ENCODE data around the gene OPCML. TPM values are rescaled to one million over a fixed set of nuclear protein-coding genes. Genes with fewer than 3 reads are reported as not detected.

The OPCML gene
- total RNA-seq, 1 donor from 2014 or later = 4.1 TPM

GRCh38 chr11:132773751-132774150 is 758.5 kb downstream of the OPCML start:
- peaks cover 4% of the 10 kb centered on the region for H3K27me3 Mint-ChIP-seq (ENCODE audit: unreplicated experiment)
- no peaks in the 10 kb centered on the region for H3K36me3 Mint-ChIP-seq (ENCODE audit: low read depth, unreplicated experiment)
- peaks cover 15% of the 10 kb centered on the region for H3K4me1 Mint-ChIP-seq (ENCODE audit: unreplicated experiment)
- no peaks in the 10 kb centered on the region for H3K9me3 Mint-ChIP-seq (ENCODE audit: unreplicated experiment)
- no peak overlapping the region for H3K27ac Mint-ChIP-seq (ENCODE audit: unreplicated experiment)
- DNase-seq (ENCODE audit: low spot score) = no peak
- no peak for TF ChIP-seq CTCF (IDR thresholded peaks at IDR 0.05; ENCODE audit: unreplicated experiment)
- no peak overlapping the region for H3K4me3 Mint-ChIP-seq (ENCODE audit: unreplicated experiment)

- no peak for TF ChIP-seq CTCF (IDR thresholded peaks at IDR 0.05; ENCODE audit: unreplicated experiment)
- peaks cover 15% of the 10 kb centered on the region for H3K4me1 Mint-ChIP-seq (ENCODE audit: unreplicated experiment)
- H3K27me3 Mint-ChIP-seq (ENCODE audit: unreplicated experiment) = peaks cover 4% of the 10 kb centered on the region
- no peak for DNase-seq (ENCODE audit: low spot score)
- no peaks in the 10 kb centered on the region for H3K9me3 Mint-ChIP-seq (ENCODE audit: unreplicated experiment)
- no peaks in the 10 kb centered on the region for H3K36me3 Mint-ChIP-seq (ENCODE audit: low read depth, unreplicated experiment)
- no peak overlapping the region for H3K27ac Mint-ChIP-seq (ENCODE audit: unreplicated experiment)
- H3K4me3 Mint-ChIP-seq (ENCODE audit: unreplicated experiment) = no peak overlapping the region
These were observed 759.4 kb downstream of the OPCML start for GRCh38 chr11:132772703-132773545.

GRCh38 chr11:132771746-132772145 is 760.6 kb downstream of the OPCML start:
- no peak for DNase-seq (ENCODE audit: low spot score)
- peaks cover 15% of the 10 kb centered on the region for H3K4me1 Mint-ChIP-seq (ENCODE audit: unreplicated experiment)
- no peaks in the 10 kb centered on the region for H3K36me3 Mint-ChIP-seq (ENCODE audit: low read depth, unreplicated experiment)
- no peak for TF ChIP-seq CTCF (IDR thresholded peaks at IDR 0.05; ENCODE audit: unreplicated experiment)
- peaks cover 4% of the 10 kb centered on the region for H3K27me3 Mint-ChIP-seq (ENCODE audit: unreplicated experiment)
- H3K27ac Mint-ChIP-seq (ENCODE audit: unreplicated experiment) = no peak overlapping the region
- no peaks in the 10 kb centered on the region for H3K9me3 Mint-ChIP-seq (ENCODE audit: unreplicated experiment)
- H3K4me3 Mint-ChIP-seq (ENCODE audit: unreplicated experiment) = no peak overlapping the region

GRCh38 chr11:132770829-132771530 is 761.3 kb downstream of the OPCML start:
- H3K4me3 Mint-ChIP-seq (ENCODE audit: unreplicated experiment) = no peak overlapping the region
- no peaks in the 10 kb centered on the region for H3K36me3 Mint-ChIP-seq (ENCODE audit: low read depth, unreplicated experiment)
- DNase-seq (ENCODE audit: low spot score) = no peak
- peaks cover 4% of the 10 kb centered on the region for H3K27me3 Mint-ChIP-seq (ENCODE audit: unreplicated experiment)
- peaks cover 15% of the 10 kb centered on the region for H3K4me1 Mint-ChIP-seq (ENCODE audit: unreplicated experiment)
- H3K9me3 Mint-ChIP-seq (ENCODE audit: unreplicated experiment) = no peaks in the 10 kb centered on the region
- TF ChIP-seq CTCF (IDR thresholded peaks at IDR 0.05; ENCODE audit: unreplicated experiment) = no peak
- H3K27ac Mint-ChIP-seq (ENCODE audit: unreplicated experiment) = no peak overlapping the region

GRCh38 chr11:132763503-132763902 is 768.8 kb downstream of the OPCML start:
- no peak overlapping the region for H3K4me3 Mint-ChIP-seq (ENCODE audit: unreplicated experiment)
- H3K9me3 Mint-ChIP-seq (ENCODE audit: unreplicated experiment) = no peaks in the 10 kb centered on the region
- H3K36me3 Mint-ChIP-seq (ENCODE audit: low read depth, unreplicated experiment) = no peaks in the 10 kb centered on the region
- no peaks in the 10 kb centered on the region for H3K27me3 Mint-ChIP-seq (ENCODE audit: unreplicated experiment)
- H3K27ac Mint-ChIP-seq (ENCODE audit: unreplicated experiment) = no peak overlapping the region
- TF ChIP-seq CTCF (IDR thresholded peaks at IDR 0.05; ENCODE audit: unreplicated experiment) = no peak
- no peak for DNase-seq (ENCODE audit: low spot score)
- H3K4me1 Mint-ChIP-seq (ENCODE audit: unreplicated experiment) = no peaks in the 10 kb centered on the region
